Measurements from ENCODE around the gene SULT2B1.

SULT2B1 gene

GRCh38 chr19:48639483-48640375, 87.8 kb downstream of the SULT2B1 start:
- H2BK12ac ChIP-seq (ENCODE audit: low read length in 2 of 2): peak overlapping the region; percentile 33 to 54
- H3K18ac ChIP-seq (ENCODE audit: low read depth in 1 of 2, low read length in 2 of 2): no peak overlapping the region
- no peak overlapping the region for H2BK5ac ChIP-seq (ENCODE audit: low read depth, low read length, poor library complexity, severe bottlenecking)
- H3K9me3 ChIP-seq (ENCODE audit: control insufficient read depth, low read length): no peaks in the 10 kb centered on the region
- no peak overlapping the region for H3K14ac ChIP-seq (ENCODE audit: low read length in 2 of 2)
- H3K4me1 ChIP-seq (ENCODE audit: control insufficient read depth, insufficient read depth, low read depth, low read length): peaks cover 25% of the 10 kb centered on the region
- H3K4ac ChIP-seq (ENCODE audit: low read depth in 1 of 2, low read length in 2 of 2): no peak overlapping the region
- no peak overlapping the region for H2BK120ac ChIP-seq (ENCODE audit: low read depth, low read length)
- peaks cover 0 to 7% of the 10 kb centered on the region in 2 experiments for H3K27me3 ChIP-seq (ENCODE audit: control insufficient read depth in 1 of 2, insufficient read depth in 1 of 2, low read length in 2 of 2)
- peaks cover 0 to 14% of the 10 kb centered on the region in 2 experiments for H3K36me3 ChIP-seq (ENCODE audit: control insufficient read depth in 1 of 2, insufficient read depth in 2 of 2, low read depth in 1 of 2, low read length in 2 of 2)
- H2AK5ac ChIP-seq (ENCODE audit: low read length, severe bottlenecking): peak overlapping the region; percentile 4
- H3K79me1 ChIP-seq (replicated peaks; ENCODE audit: low read length, poor library complexity, severe bottlenecking): no peaks in the 10 kb centered on the region
- no peak overlapping the region for H2AFZ ChIP-seq (ENCODE audit: low read depth, low read length)
- no peak overlapping the region for H4K91ac ChIP-seq (ENCODE audit: low read length)
- H3K27ac ChIP-seq (ENCODE audit: low read length, poor library complexity, severe bottlenecking): no peak overlapping the region
- H3K4me3 ChIP-seq (ENCODE audit: insufficient read depth in 1 of 2, low read depth in 1 of 2, low read length in 2 of 2): peak overlapping the region in 1 of 2 experiments; percentile 5
- WGBS: 86% methylated on average over 29 of the region's 33 CpGs
- no peak for DNase-seq
- no peak overlapping the region for H2BK15ac ChIP-seq (ENCODE audit: low read depth, poor library complexity, severe bottlenecking)
- H3K9ac ChIP-seq (ENCODE audit: low read length): no peak overlapping the region
- peak overlapping the region; percentile 7 for H4K8ac ChIP-seq (ENCODE audit: low read length)
- H3K23ac ChIP-seq (ENCODE audit: low read length in 2 of 2): peak overlapping the region in 1 of 2 experiments; percentile 24
- H3K4me2 ChIP-seq (ENCODE audit: low read length, poor library complexity, severe bottlenecking): no peak overlapping the region

GRCh38 chr19:48641850-48642249, 89.9 kb downstream of the SULT2B1 start:
- no peak overlapping the region for H3K18ac ChIP-seq (ENCODE audit: low read depth in 1 of 2, low read length in 2 of 2)
- H3K4ac ChIP-seq (ENCODE audit: low read depth in 1 of 2, low read length in 2 of 2): no peak overlapping the region
- no peak overlapping the region for H2BK12ac ChIP-seq (ENCODE audit: low read length in 2 of 2)
- no peaks in the 10 kb centered on the region for H3K79me1 ChIP-seq (replicated peaks; ENCODE audit: low read length, poor library complexity, severe bottlenecking)
- no peak overlapping the region for H3K9ac ChIP-seq (ENCODE audit: low read length)
- no peak overlapping the region for H3K14ac ChIP-seq (ENCODE audit: low read length in 2 of 2)
- no peak overlapping the region for H2AFZ ChIP-seq (ENCODE audit: low read depth, low read length)
- H3K36me3 ChIP-seq (ENCODE audit: control insufficient read depth in 1 of 2, insufficient read depth in 2 of 2, low read depth in 1 of 2, low read length in 2 of 2): peaks cover 0 to 14% of the 10 kb centered on the region in 2 experiments
- 100% methylated on average over 2 of the region's 2 CpGs for WGBS
- no peak for DNase-seq
- H3K9me3 ChIP-seq (ENCODE audit: control insufficient read depth, low read length): no peaks in the 10 kb centered on the region
- H2AK5ac ChIP-seq (ENCODE audit: low read length, severe bottlenecking): no peak overlapping the region
- H3K4me2 ChIP-seq (ENCODE audit: low read length, poor library complexity, severe bottlenecking): no peak overlapping the region
- no peak overlapping the region for H4K8ac ChIP-seq (ENCODE audit: low read length)
- H3K27ac ChIP-seq (ENCODE audit: low read length, poor library complexity, severe bottlenecking): no peak overlapping the region
- no peak overlapping the region for H3K4me3 ChIP-seq (ENCODE audit: insufficient read depth in 1 of 2, low read depth in 1 of 2, low read length in 2 of 2)
- H2BK5ac ChIP-seq (ENCODE audit: low read depth, low read length, poor library complexity, severe bottlenecking): no peak overlapping the region
- H3K23ac ChIP-seq (ENCODE audit: low read length in 2 of 2): no peak overlapping the region
- peaks cover 25% of the 10 kb centered on the region for H3K4me1 ChIP-seq (ENCODE audit: control insufficient read depth, insufficient read depth, low read depth, low read length)
- no peak overlapping the region for H2BK120ac ChIP-seq (ENCODE audit: low read depth, low read length)
- no peak overlapping the region for H4K91ac ChIP-seq (ENCODE audit: low read length)
- no peaks in the 10 kb centered on the region for H3K27me3 ChIP-seq (ENCODE audit: control insufficient read depth in 1 of 2, insufficient read depth in 1 of 2, low read length in 2 of 2)
- H2BK15ac ChIP-seq (ENCODE audit: low read depth, poor library complexity, severe bottlenecking): no peak overlapping the region

- Histone ChIP-seq H3K14ac (ENCODE audit: low read length in 2 of 2) (no peak overlapping the region), H2AK5ac (ENCODE audit: low read length, severe bottlenecking) (no peak overlapping the region), H3K4me3 (ENCODE audit: insufficient read depth in 1 of 2, low read depth in 1 of 2, low read length in 2 of 2) (no peak overlapping the region), H3K79me1 (replicated peaks; ENCODE audit: low read length, poor library complexity, severe bottlenecking) (no peaks in the 10 kb centered on the region), H3K9me3 (ENCODE audit: control insufficient read depth, low read length) (no peaks in the 10 kb centered on the region), H3K23ac (ENCODE audit: low read length in 2 of 2) (no peak overlapping the region), H3K27me3 (ENCODE audit: control insufficient read depth in 1 of 2, insufficient read depth in 1 of 2, low read length in 2 of 2) (no peaks in the 10 kb centered on the region), H2BK15ac (ENCODE audit: low read depth, poor library complexity, severe bottlenecking) (no peak overlapping the region), H3K18ac (ENCODE audit: low read depth in 1 of 2, low read length in 2 of 2) (no peak overlapping the region), H4K8ac (ENCODE audit: low read length) (no peak overlapping the region), H2BK120ac (ENCODE audit: low read depth, low read length) (no peak overlapping the region), H2AFZ (ENCODE audit: low read depth, low read length) (no peak overlapping the region), H4K91ac (ENCODE audit: low read length) (no peak overlapping the region), H3K4me2 (ENCODE audit: low read length, poor library complexity, severe bottlenecking) (no peak overlapping the region), H3K4ac (ENCODE audit: low read depth in 1 of 2, low read length in 2 of 2) (no peak overlapping the region), H2BK12ac (ENCODE audit: low read length in 2 of 2) (no peak overlapping the region), H2BK5ac (ENCODE audit: low read depth, low read length, poor library complexity, severe bottlenecking) (no peak overlapping the region), H3K36me3 (ENCODE audit: control insufficient read depth in 1 of 2, insufficient read depth in 2 of 2, low read depth in 1 of 2, low read length in 2 of 2) (peaks cover 0 to 14% of the 10 kb centered on the region in 2 experiments), H3K9ac (ENCODE audit: low read length) (no peak overlapping the region), H3K27ac (ENCODE audit: low read length, poor library complexity, severe bottlenecking) (no peak overlapping the region), H3K4me1 (ENCODE audit: control insufficient read depth, insufficient read depth, low read depth, low read length) (peaks cover 23% of the 10 kb centered on the region)
- no peak for DNase-seq
- WGBS: 96% methylated on average over 4 of the region's 5 CpGs
These were observed 90.9 kb downstream of the SULT2B1 start for GRCh38 chr19:48642862-48643261.

GRCh38 chr19:48644355-48644754, 92.4 kb downstream of the SULT2B1 start:
- no peaks in the 10 kb centered on the region for H3K79me1 ChIP-seq (replicated peaks; ENCODE audit: low read length, poor library complexity, severe bottlenecking)
- H2BK12ac ChIP-seq (ENCODE audit: low read length in 2 of 2): peak overlapping the region in 1 of 2 experiments; percentile 37
- H2BK120ac ChIP-seq (ENCODE audit: low read depth, low read length): no peak overlapping the region
- no peak for DNase-seq
- 83% methylated on average over 4 of the region's 4 CpGs for WGBS
- H3K4me2 ChIP-seq (ENCODE audit: low read length, poor library complexity, severe bottlenecking): no peak overlapping the region
- no peak overlapping the region for H2BK5ac ChIP-seq (ENCODE audit: low read depth, low read length, poor library complexity, severe bottlenecking)
- H3K36me3 ChIP-seq (ENCODE audit: control insufficient read depth in 1 of 2, insufficient read depth in 2 of 2, low read depth in 1 of 2, low read length in 2 of 2): peaks cover 0 to 7% of the 10 kb centered on the region in 2 experiments
- H3K14ac ChIP-seq (ENCODE audit: low read length in 2 of 2): no peak overlapping the region
- H3K27me3 ChIP-seq (ENCODE audit: control insufficient read depth in 1 of 2, insufficient read depth in 1 of 2, low read length in 2 of 2): no peaks in the 10 kb centered on the region
- H3K4me1 ChIP-seq (ENCODE audit: control insufficient read depth, insufficient read depth, low read depth, low read length): peaks cover 23% of the 10 kb centered on the region
- H3K9ac ChIP-seq (ENCODE audit: low read length): no peak overlapping the region
- H4K91ac ChIP-seq (ENCODE audit: low read length): no peak overlapping the region
- peak overlapping the region in 1 of 2 experiments; percentile 32 for H3K4ac ChIP-seq (ENCODE audit: low read depth in 1 of 2, low read length in 2 of 2)
- no peak overlapping the region for H2BK15ac ChIP-seq (ENCODE audit: low read depth, poor library complexity, severe bottlenecking)
- no peak overlapping the region for H3K18ac ChIP-seq (ENCODE audit: low read depth in 1 of 2, low read length in 2 of 2)
- no peak overlapping the region for H2AFZ ChIP-seq (ENCODE audit: low read depth, low read length)
- H3K9me3 ChIP-seq (ENCODE audit: control insufficient read depth, low read length): no peaks in the 10 kb centered on the region
- H4K8ac ChIP-seq (ENCODE audit: low read length): peak overlapping the region; percentile 5
- no peak overlapping the region for H3K27ac ChIP-seq (ENCODE audit: low read length, poor library complexity, severe bottlenecking)
- H3K4me3 ChIP-seq (ENCODE audit: insufficient read depth in 1 of 2, low read depth in 1 of 2, low read length in 2 of 2): no peak overlapping the region
- H3K23ac ChIP-seq (ENCODE audit: low read length in 2 of 2): no peak overlapping the region
- H2AK5ac ChIP-seq (ENCODE audit: low read length, severe bottlenecking): peak overlapping the region; percentile 64
